Ovary (tissue), 3 donors: Measurements from ENCODE around the gene SMC1B.

Experiments
- EP300 ChIP-seq: sonication (generic); formaldehyde crosslinking; IDR thresholded peaks from one replicate; pipeline ENCODE4 v1.6.1; 2017; ENCODE audit warnings: antibody characterized with exemption
- POLR2A ChIP-seq: fragments of 450-650 bp; IDR thresholded peaks from one replicate; pipeline ENCODE4 v1.6.1; 2017; ENCODE audit warnings: antibody characterized with exemption, mild to moderate bottlenecking, moderate library complexity
- TF ChIP-seq, protein P1 (sequence below), 3 donors: fragments of 450-650 bp in 2 of 3; fragments of 200-600 bp in 1 of 3; IDR thresholded peaks; one replicate each; pipeline versions ENCODE4 v1.5.1 to v1.8.0; 2016 to 2022; ENCODE audit warnings: antibody characterized with exemption in 3 of 3, mild to moderate bottlenecking in 1 of 3
- donor health status: DM: no; HTN: no; CAD: no.

DNA sequence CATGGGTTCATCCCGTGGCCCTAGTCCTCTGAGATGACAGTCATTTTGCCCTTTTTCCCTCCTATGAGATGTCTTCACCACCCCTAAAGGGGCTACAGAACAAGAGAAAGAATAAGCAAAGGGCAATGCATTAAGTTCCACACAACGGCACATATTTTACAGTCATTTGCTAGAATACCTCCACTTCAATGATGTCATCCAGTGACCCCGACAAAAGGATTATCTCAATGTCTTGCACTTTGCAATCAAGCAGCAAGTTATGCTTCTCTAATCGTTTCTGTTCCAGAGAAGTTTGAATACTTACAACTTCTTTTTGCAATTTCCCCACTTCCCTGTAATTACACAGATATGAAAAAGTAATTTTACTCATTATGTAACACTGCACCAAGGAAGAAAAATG lies 53.8 kb downstream of the SMC1B start:
- TF ChIP-seq, protein P1, sequence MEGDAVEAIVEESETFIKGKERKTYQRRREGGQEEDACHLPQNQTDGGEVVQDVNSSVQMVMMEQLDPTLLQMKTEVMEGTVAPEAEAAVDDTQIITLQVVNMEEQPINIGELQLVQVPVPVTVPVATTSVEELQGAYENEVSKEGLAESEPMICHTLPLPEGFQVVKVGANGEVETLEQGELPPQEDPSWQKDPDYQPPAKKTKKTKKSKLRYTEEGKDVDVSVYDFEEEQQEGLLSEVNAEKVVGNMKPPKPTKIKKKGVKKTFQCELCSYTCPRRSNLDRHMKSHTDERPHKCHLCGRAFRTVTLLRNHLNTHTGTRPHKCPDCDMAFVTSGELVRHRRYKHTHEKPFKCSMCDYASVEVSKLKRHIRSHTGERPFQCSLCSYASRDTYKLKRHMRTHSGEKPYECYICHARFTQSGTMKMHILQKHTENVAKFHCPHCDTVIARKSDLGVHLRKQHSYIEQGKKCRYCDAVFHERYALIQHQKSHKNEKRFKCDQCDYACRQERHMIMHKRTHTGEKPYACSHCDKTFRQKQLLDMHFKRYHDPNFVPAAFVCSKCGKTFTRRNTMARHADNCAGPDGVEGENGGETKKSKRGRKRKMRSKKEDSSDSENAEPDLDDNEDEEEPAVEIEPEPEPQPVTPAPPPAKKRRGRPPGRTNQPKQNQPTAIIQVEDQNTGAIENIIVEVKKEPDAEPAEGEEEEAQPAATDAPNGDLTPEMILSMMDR (IDR thresholded peaks at IDR 0.05), result no peak
- TF ChIP-seq POLR2A, result no peak
- no peak for TF ChIP-seq EP300
